ENCODE data around the gene GUCA1A. TPM values are rescaled to one million over a fixed set of nuclear protein-coding genes. Genes with fewer than 3 reads are reported as not detected.

GUCA1A gene
- total RNA-seq, 1 experiment from 2014 or later = 17.2 TPM

- Histone ChIP-seq H3K23ac (ENCODE audit: insufficient read length, low read depth, low read length) (no peak overlapping the region), H2AFZ (ENCODE audit: low read length) (no peak overlapping the region), H3K14ac (ENCODE audit: insufficient read depth, low read length) (no peak overlapping the region), H3K18ac (ENCODE audit: insufficient read length, low read depth, low read length) (no peak overlapping the region), H2BK20ac (ENCODE audit: low read depth, low read length, poor library complexity, severe bottlenecking) (no peak overlapping the region), H3K9me3 (ENCODE audit: control insufficient read depth, low read depth, low read length) (no peaks in the 10 kb centered on the region), H3K79me2 (ENCODE audit: insufficient read depth, low read length) (no peaks in the 10 kb centered on the region), H3K9ac (ENCODE audit: extremely low read depth, insufficient read length, low read length) (no peak overlapping the region), H3K23me2 (ENCODE audit: insufficient read length, low read depth, low read length, poor library complexity, severe bottlenecking) (no peaks in the 10 kb centered on the region), H4K5ac (ENCODE audit: insufficient read length, low read depth, low read length) (no peak overlapping the region), H2BK120ac (ENCODE audit: low read depth, low read length, poor library complexity, severe bottlenecking) (no peak overlapping the region), H3K79me1 (ENCODE audit: insufficient read depth, low read depth, low read length, poor library complexity, severe bottlenecking) (no peaks in the 10 kb centered on the region), H3K27me3 (ENCODE audit: insufficient read depth, low read length) (no peaks in the 10 kb centered on the region), H3K27ac (ENCODE audit: insufficient read length, low read depth, low read length) (no peak overlapping the region), H3K56ac (ENCODE audit: insufficient read length, low read depth, low read length) (no peak overlapping the region), H2BK12ac (ENCODE audit: insufficient read length, low read depth, low read length) (no peak overlapping the region), H3K4ac (ENCODE audit: low read depth, low read length) (no peak overlapping the region), H3K4me1 (ENCODE audit: insufficient read depth, low read length) (no peaks in the 10 kb centered on the region), H2BK15ac (ENCODE audit: low read depth, low read length) (no peak overlapping the region), H2BK5ac (ENCODE audit: insufficient read length, low read length) (no peak overlapping the region), H4K20me1 (ENCODE audit: control insufficient read depth, insufficient read depth, insufficient read length) (no peaks in the 10 kb centered on the region), H3K4me2 (ENCODE audit: insufficient read depth, insufficient read length, low read length) (no peak overlapping the region), H2AK5ac (ENCODE audit: insufficient read length, low read length) (no peak overlapping the region), H4K91ac (ENCODE audit: insufficient read length, low read depth, low read length) (no peak overlapping the region), H3T11ph (ENCODE audit: low read length) (no peak overlapping the region), H4K8ac (replicated peaks; ENCODE audit: insufficient read length, low read depth, low read length) (no peak overlapping the region)
- peaks cover 3 to 7% of the 10 kb centered on the region in 2 experiments; a peak in 2 of 4 replicates for H3K4me1 Mint-ChIP-seq
- no peak overlapping the region for H3K4me3 Mint-ChIP-seq
- no peak for TF ChIP-seq CTCF (conservative IDR thresholded peaks at IDR 0.05)
- peaks cover 24 to 62% (median 56%) of the 10 kb centered on the region in 3 experiments; a peak in 6 of 7 replicates for H3K36me3 Mint-ChIP-seq (ENCODE audit: insufficient read depth in 1 of 3, low read depth in 3 of 3)
- no peak for DNase-seq
- WGBS (ENCODE audit: extremely low coverage, insufficient read length, low lambda C conversion rate) = no CpG with 5 or more reads among the region's 1 CpG
- no peak overlapping the region for H3K27ac Mint-ChIP-seq
- no peaks in the 10 kb centered on the region for H3K27me3 Mint-ChIP-seq (ENCODE audit: low read depth)
- no peaks in the 10 kb centered on the region for H3K9me3 Mint-ChIP-seq
Measured at GRCh38 chr6:42210551-42210950, 37.4 kb downstream of the GUCA1A start.
